HepG2 (cell line): Measurements from ENCODE around the gene COPS8. TPM values are rescaled to one million over a fixed set of nuclear protein-coding genes. Genes with fewer than 3 reads are reported as not detected.

Experiments
- AKAP8 ChIP-seq: sonication (generic); formaldehyde crosslinking; IDR thresholded peaks from 2 replicates; pipeline ENCODE4 v1.5.1; 2020; ENCODE audit warnings: mild to moderate bottlenecking, missing genetic modification reagents
- CBX1 ChIP-seq: IDR thresholded peaks from one replicate; pipeline ENCODE4 v1.6.1; 2016; ENCODE audit warnings: antibody characterized with exemption, low read depth
- ETV6 ChIP-seq: sonication (generic); formaldehyde crosslinking; conservative IDR thresholded peaks from 2 replicates; pipeline ENCODE4 v1.4.0; 2020; ENCODE audit warnings: missing genetic modification reagents
- GLI4 ChIP-seq: sonication (generic); formaldehyde crosslinking; IDR thresholded peaks from 2 replicates; pipeline ENCODE4 v1.5.1; 2020; ENCODE audit warnings: missing genetic modification reagents, mild to moderate bottlenecking, moderate library complexity, borderline replicate concordance
- HNRNPK ChIP-seq: fragments of 200-400 bp; formaldehyde crosslinking; IDR thresholded peaks from 2 replicates; pipeline ENCODE4 v1.6.1; 2018; ENCODE audit warnings: low read length, low read depth, moderate library complexity, mild to moderate bottlenecking; ENCODE audit not compliant: poor library complexity, severe bottlenecking
- HOXA9 ChIP-seq: sonication (generic); formaldehyde crosslinking; IDR thresholded peaks from 2 replicates; pipeline ENCODE4 v1.8.1; 2022; ENCODE audit warnings: missing genetic modification reagents, mild to moderate bottlenecking, moderate library complexity, borderline replicate concordance
- KMT2A ChIP-seq: sonication (generic); formaldehyde crosslinking; IDR thresholded peaks from 2 replicates; pipeline ENCODE4 v1.4.0; 2020; ENCODE audit warnings: missing genetic modification reagents
- MBNL3 ChIP-seq: fragments of 250-450 bp; sonication (Bioruptor Pico); conservative IDR thresholded peaks from 2 replicates; pipeline ENCODE4 v1.8.0; 2022; ENCODE audit warnings: mild to moderate bottlenecking, inconsistent platforms
- NFIC ChIP-seq: IDR thresholded peaks from 2 replicates; pipeline ENCODE4 v1.6.1; 2012; ENCODE audit warnings: mild to moderate bottlenecking, low read length, inconsistent platforms
- POLR2AphosphoS2 ChIP-seq: IDR thresholded peaks from 2 replicates; pipeline ENCODE4 v1.6.1; 2011; ENCODE audit warnings: low read depth, low read length, improper control_type of control experiment
- PRMT3 ChIP-seq: sonication (generic); formaldehyde crosslinking; IDR thresholded peaks from 2 replicates; pipeline ENCODE4 v1.8.1; 2022; ENCODE audit warnings: low read depth, mild to moderate bottlenecking, moderate library complexity, missing genetic modification reagents, borderline replicate concordance
- RFXAP ChIP-seq: sonication (generic); formaldehyde crosslinking; IDR thresholded peaks from 2 replicates; pipeline ENCODE4 v1.4.0; 2020; ENCODE audit warnings: missing genetic modification reagents, borderline replicate concordance
- SKI ChIP-seq: fragments of 450-650 bp; IDR thresholded peaks from one replicate; pipeline ENCODE4 v1.6.1; 2018; ENCODE audit warnings: mild to moderate bottlenecking; ENCODE audit not compliant: partially characterized antibody
- ZFP82 ChIP-seq: sonication (generic); formaldehyde crosslinking; IDR thresholded peaks from 2 replicates; pipeline ENCODE4 v1.5.1; 2020; ENCODE audit warnings: mild to moderate bottlenecking, missing genetic modification reagents, borderline replicate concordance
- ZKSCAN5 ChIP-seq: sonication (generic); formaldehyde crosslinking; IDR thresholded peaks from 2 replicates; pipeline ENCODE4 v1.5.1; 2020; ENCODE audit warnings: mild to moderate bottlenecking, missing genetic modification reagents
- ZNF331 ChIP-seq: sonication (generic); formaldehyde crosslinking; IDR thresholded peaks from 2 replicates; pipeline ENCODE4 v1.4.0; 2020; ENCODE audit warnings: missing genetic modification reagents
- ZNF431 ChIP-seq: sonication (generic); formaldehyde crosslinking; IDR thresholded peaks from 2 replicates; pipeline ENCODE4 v1.9.0; 2022; ENCODE audit warnings: missing genetic modification reagents, low read depth, mild to moderate bottlenecking, borderline replicate concordance
- ZSCAN12 ChIP-seq: sonication (generic); formaldehyde crosslinking; IDR thresholded peaks from 2 replicates; pipeline ENCODE4 v1.9.0; 2021; ENCODE audit warnings: mild to moderate bottlenecking, missing genetic modification reagents
- ZSCAN20 ChIP-seq: sonication (generic); formaldehyde crosslinking; IDR thresholded peaks from 2 replicates; pipeline ENCODE4 v1.4.0; 2020; ENCODE audit warnings: missing genetic modification reagents, mild to moderate bottlenecking, borderline replicate concordance
- polyA plus RNA-seq, 8 experiments: library from polyadenylated mRNA; depleted of rRNA in 3 of 8; stranded (reverse) in 7 of 8; unstranded in 1 of 8; fragments of >200 nt; fragmentation: Illumina TruSeq in 4 of 8; extraction: Trizol in 4 of 8; gene quantifications; 2 replicates each; pipeline versions ENCODE4 v1.2.1 to v1.2.3, GENCODE V29; 2011 to 2016; ENCODE audit warnings: low read depth in 4 of 8, missing spikeins in 1 of 8, mixed read lengths in 1 of 8; ENCODE audit not compliant: insufficient read depth in 1 of 8
- total RNA-seq, 5 experiments: library from RNA; depleted of rRNA; stranded (reverse); fragments of >200 nt; fragmentation: Illumina TruSeq; extraction: Trizol; gene quantifications; 2 replicates each; pipeline ENCODE4 v1.2.3, GENCODE V29; 2016; ENCODE audit warnings: low read depth in 1 of 5
- TF ChIP-seq, protein P1 (sequence below): sonication (generic); formaldehyde crosslinking; IDR thresholded peaks from 2 replicates; pipeline ENCODE4 v1.4.0; 2020; ENCODE audit warnings: missing genetic modification reagents
- TF ChIP-seq, protein P2 (sequence below): sonication (generic); formaldehyde crosslinking; IDR thresholded peaks from 2 replicates; pipeline ENCODE4 v1.5.0; 2020; ENCODE audit warnings: mild to moderate bottlenecking, missing genetic modification reagents
- TF ChIP-seq, protein P3 (sequence below): IDR thresholded peaks from 2 replicates; pipeline ENCODE4 v1.6.1; 2016; ENCODE audit warnings: low read depth

COPS8 gene
- total and polyA plus RNA-seq, 2 of the 13 experiments (the other 11 are each of a cell fraction or from before 2014, with no cell fraction given) = 86.3 to 96.6 TPM

DNA sequence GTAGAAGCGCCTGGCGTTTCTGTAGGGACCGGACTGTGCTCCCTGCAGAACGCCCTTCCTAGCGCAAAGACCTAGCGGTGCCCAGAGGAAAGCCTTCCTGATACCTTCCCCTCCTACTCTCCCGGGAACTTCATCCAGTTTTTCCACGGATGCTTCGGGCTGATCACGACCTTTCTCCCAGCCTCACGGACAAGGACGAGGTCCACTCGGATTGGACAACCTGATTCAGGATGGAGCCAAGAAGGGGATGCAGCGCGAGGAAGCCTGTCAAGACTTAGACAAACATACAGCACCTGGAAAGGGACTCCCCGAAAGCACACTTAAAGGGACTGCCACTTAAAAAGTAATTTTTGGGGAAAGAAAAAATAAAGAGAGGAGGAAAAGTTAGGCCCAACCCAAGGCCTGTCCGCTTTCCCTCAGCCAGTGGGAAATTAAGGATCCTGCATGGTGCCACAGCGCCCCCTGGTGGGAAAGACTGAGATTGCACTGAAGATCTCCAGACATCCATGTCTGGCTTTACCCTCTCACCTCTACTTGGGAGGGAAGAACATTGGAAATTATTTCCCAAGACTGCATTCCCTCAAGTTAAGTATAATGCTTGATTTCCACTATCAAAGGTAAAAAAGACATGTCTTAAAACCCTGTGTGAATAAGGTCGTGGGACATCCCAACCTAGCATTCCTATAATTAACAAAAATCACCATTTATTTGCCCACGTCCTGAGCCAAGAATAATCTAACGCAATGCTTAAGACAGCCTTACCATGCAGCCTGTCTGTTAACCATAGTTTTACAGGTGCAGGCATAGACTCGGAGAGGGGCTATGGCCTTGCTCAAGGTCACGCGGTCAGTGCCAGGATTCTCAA is 13.4 kb upstream of the COPS8 start (continued):
- TF ChIP-seq, protein P1, sequence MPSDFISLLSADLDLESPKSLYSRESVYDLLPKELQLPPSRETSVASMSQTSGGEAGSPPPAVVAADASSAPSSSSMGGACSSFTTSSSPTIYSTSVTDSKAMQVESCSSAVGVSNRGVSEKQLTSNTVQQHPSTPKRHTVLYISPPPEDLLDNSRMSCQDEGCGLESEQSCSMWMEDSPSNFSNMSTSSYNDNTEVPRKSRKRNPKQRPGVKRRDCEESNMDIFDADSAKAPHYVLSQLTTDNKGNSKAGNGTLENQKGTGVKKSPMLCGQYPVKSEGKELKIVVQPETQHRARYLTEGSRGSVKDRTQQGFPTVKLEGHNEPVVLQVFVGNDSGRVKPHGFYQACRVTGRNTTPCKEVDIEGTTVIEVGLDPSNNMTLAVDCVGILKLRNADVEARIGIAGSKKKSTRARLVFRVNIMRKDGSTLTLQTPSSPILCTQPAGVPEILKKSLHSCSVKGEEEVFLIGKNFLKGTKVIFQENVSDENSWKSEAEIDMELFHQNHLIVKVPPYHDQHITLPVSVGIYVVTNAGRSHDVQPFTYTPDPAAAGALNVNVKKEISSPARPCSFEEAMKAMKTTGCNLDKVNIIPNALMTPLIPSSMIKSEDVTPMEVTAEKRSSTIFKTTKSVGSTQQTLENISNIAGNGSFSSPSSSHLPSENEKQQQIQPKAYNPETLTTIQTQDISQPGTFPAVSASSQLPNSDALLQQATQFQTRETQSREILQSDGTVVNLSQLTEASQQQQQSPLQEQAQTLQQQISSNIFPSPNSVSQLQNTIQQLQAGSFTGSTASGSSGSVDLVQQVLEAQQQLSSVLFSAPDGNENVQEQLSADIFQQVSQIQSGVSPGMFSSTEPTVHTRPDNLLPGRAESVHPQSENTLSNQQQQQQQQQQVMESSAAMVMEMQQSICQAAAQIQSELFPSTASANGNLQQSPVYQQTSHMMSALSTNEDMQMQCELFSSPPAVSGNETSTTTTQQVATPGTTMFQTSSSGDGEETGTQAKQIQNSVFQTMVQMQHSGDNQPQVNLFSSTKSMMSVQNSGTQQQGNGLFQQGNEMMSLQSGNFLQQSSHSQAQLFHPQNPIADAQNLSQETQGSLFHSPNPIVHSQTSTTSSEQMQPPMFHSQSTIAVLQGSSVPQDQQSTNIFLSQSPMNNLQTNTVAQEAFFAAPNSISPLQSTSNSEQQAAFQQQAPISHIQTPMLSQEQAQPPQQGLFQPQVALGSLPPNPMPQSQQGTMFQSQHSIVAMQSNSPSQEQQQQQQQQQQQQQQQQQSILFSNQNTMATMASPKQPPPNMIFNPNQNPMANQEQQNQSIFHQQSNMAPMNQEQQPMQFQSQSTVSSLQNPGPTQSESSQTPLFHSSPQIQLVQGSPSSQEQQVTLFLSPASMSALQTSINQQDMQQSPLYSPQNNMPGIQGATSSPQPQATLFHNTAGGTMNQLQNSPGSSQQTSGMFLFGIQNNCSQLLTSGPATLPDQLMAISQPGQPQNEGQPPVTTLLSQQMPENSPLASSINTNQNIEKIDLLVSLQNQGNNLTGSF (CRISPR knock-in tag) = no peak
- TF ChIP-seq ZNF431 (CRISPR knock-in tag) (no peak), CBX1 (no peak), AKAP8 (CRISPR knock-in tag) (no peak), ETV6 (CRISPR knock-in tag) (no peak), HOXA9 (CRISPR knock-in tag) (no peak), ZSCAN12 (CRISPR knock-in tag) (no peak), NFIC (no peak), RFXAP (CRISPR knock-in tag) (no peak), HNRNPK (no peak), PRMT3 (CRISPR knock-in tag) (no peak), MBNL3 (CRISPR knock-in tag) (no peak), POLR2AphosphoS2 (no peak), ZKSCAN5 (CRISPR knock-in tag) (no peak), ZNF331 (no peak), ZSCAN20 (CRISPR knock-in tag) (no peak), KMT2A (CRISPR knock-in tag) (no peak), SKI (peak; percentile 13), GLI4 (CRISPR knock-in tag) (no peak), ZFP82 (CRISPR knock-in tag) (no peak)
- TF ChIP-seq, protein P2, sequence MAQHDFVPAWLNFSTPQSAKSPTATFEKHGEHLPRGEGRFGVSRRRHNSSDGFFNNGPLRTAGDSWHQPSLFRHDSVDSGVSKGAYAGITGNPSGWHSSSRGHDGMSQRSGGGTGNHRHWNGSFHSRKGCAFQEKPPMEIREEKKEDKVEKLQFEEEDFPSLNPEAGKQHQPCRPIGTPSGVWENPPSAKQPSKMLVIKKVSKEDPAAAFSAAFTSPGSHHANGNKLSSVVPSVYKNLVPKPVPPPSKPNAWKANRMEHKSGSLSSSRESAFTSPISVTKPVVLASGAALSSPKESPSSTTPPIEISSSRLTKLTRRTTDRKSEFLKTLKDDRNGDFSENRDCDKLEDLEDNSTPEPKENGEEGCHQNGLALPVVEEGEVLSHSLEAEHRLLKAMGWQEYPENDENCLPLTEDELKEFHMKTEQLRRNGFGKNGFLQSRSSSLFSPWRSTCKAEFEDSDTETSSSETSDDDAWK (CRISPR knock-in tag) = no peak
- TF ChIP-seq, protein P3, sequence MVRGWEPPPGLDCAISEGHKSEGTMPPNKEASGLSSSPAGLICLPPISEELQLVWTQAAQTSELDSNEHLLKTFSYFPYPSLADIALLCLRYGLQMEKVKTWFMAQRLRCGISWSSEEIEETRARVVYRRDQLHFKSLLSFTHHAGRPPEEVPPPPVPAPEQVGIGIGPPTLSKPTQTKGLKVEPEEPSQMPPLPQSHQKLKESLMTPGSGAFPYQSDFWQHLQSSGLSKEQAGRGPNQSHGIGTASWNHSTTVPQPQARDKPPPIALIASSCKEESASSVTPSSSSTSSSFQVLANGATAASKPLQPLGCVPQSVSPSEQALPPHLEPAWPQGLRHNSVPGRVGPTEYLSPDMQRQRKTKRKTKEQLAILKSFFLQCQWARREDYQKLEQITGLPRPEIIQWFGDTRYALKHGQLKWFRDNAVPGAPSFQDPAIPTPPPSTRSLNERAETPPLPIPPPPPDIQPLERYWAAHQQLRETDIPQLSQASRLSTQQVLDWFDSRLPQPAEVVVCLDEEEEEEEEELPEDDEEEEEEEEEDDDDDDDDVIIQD = no peak
